ENCODE measurements around the gene SLC6A3.
A peak's percentile ranks its signal among the peaks of the same experiment; 100 is the strongest.

Gene SLC6A3

DNA sequence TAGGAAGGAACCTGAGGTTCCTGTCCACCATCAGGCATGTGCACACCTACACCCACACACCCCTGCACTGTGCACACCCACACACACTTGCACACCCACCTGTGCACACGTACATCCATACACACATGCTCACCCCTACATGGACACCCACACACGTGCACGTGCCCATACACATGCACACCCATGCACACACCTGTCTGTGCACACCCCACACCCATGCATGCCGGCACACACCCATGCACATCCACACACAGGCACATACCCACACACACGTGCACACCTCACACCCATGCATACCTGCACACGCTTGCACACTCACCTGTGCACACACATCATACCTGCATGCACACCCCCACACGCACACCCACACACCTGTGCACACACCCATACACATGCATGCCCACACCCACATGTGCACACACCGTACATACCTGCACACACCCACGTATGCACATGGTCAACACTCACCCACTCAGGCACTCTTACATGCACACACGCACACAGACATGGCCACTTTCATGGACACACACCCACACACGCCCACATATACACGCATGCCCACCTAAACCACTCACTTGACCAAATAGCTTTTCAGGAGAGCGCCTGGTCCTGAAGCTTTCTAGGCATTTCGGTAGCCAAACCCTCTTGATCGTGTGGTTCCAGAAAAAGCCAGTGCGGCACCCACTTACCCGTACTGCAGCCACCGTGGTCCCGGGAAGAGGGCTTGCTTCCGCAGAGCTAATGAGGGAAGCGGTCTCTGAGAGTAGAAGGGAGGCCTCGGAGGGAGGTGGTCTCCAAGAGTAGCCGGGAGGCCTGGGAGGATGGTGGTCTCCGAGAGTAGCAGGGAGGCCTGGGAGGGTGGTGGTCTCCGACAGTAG lies 63.6 kb downstream of the SLC6A3 start:
- no peak for DNase-seq (ENCODE audit: extremely low spot score)
- TF ChIP-seq FOXM1 (IDR thresholded peaks at IDR 0.05; ENCODE audit: borderline replicate concordance): no peak
- TF ChIP-seq, protein P1, sequence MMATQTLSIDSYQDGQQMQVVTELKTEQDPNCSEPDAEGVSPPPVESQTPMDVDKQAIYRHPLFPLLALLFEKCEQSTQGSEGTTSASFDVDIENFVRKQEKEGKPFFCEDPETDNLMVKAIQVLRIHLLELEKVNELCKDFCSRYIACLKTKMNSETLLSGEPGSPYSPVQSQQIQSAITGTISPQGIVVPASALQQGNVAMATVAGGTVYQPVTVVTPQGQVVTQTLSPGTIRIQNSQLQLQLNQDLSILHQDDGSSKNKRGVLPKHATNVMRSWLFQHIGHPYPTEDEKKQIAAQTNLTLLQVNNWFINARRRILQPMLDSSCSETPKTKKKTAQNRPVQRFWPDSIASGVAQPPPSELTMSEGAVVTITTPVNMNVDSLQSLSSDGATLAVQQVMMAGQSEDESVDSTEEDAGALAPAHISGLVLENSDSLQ (IDR thresholded peaks at IDR 0.05): no peak
- no peak for TF ChIP-seq FOXA1 (IDR thresholded peaks at IDR 0.05)
- no peak for TF ChIP-seq LEF1 (IDR thresholded peaks at IDR 0.05; ENCODE audit: borderline replicate concordance)
- no peak for TF ChIP-seq L3MBTL2 (conservative IDR thresholded peaks at IDR 0.05)
- no peak for TF ChIP-seq TARDBP (IDR thresholded peaks at IDR 0.05)
- TF ChIP-seq CTBP1 (IDR thresholded peaks at IDR 0.05; ENCODE audit: borderline replicate concordance): no peak
- TF ChIP-seq FOXK2 (IDR thresholded peaks at IDR 0.05): no peak
- TF ChIP-seq SP1 (IDR thresholded peaks at IDR 0.05): no peak
- no peak for TF ChIP-seq NFRKB (IDR thresholded peaks at IDR 0.05)
- TF ChIP-seq ELF4 (IDR thresholded peaks at IDR 0.05): no peak
- no peak for TF ChIP-seq HDGF (IDR thresholded peaks at IDR 0.05; ENCODE audit: borderline replicate concordance)
- TF ChIP-seq BHLHE40 (IDR thresholded peaks at IDR 0.05; ENCODE audit: borderline replicate concordance): no peak
- no peak for TF ChIP-seq ZNF384 (IDR thresholded peaks at IDR 0.05)
- TF ChIP-seq ARNT (IDR thresholded peaks at IDR 0.05): no peak
- no peak for TF ChIP-seq SUZ12 (IDR thresholded peaks at IDR 0.05)
- ChIA-PET POLR2A (no interaction called here), CTCF (interaction anchor here (0.9 to 1.5 kb wide), 2 partner anchors 27 to 30 kb away, joined by 3 to 4 read pairs; no protein-coding TSS in a partner anchor)

DNA sequence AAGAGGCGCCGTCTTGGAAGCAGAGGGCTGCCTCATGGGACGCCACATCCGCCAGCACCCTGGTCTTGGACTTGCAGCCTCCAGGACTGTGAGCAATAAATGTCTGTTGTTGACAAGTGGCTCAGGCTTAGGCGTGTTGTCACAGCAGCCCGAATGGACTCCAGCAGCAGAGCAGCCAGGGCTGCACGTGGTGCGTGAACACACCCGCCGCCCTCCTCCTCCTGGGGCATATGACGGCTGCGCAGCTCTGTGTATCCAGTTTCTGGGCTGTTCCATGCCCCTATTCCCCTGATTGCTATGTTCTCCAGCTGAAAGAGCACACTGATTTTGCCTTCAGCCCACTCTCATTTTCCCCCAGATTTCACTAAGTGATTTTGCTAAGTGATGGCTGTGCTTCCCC lies 64.3 kb downstream of the SLC6A3 start:
- no peak for DNase-seq (ENCODE audit: extremely low spot score)
- ChIA-PET CTCF (interaction anchor here (0.9 to 1.5 kb wide), 4 partner anchors 9 to 264 kb away, joined by 3 to 5 read pairs (median 4); no protein-coding TSS in a partner anchor), POLR2A (no interaction called here)
- no peak for TF ChIP-seq LEF1 (IDR thresholded peaks at IDR 0.05; ENCODE audit: borderline replicate concordance)
- no peak for TF ChIP-seq SP1 (IDR thresholded peaks at IDR 0.05)

DNA sequence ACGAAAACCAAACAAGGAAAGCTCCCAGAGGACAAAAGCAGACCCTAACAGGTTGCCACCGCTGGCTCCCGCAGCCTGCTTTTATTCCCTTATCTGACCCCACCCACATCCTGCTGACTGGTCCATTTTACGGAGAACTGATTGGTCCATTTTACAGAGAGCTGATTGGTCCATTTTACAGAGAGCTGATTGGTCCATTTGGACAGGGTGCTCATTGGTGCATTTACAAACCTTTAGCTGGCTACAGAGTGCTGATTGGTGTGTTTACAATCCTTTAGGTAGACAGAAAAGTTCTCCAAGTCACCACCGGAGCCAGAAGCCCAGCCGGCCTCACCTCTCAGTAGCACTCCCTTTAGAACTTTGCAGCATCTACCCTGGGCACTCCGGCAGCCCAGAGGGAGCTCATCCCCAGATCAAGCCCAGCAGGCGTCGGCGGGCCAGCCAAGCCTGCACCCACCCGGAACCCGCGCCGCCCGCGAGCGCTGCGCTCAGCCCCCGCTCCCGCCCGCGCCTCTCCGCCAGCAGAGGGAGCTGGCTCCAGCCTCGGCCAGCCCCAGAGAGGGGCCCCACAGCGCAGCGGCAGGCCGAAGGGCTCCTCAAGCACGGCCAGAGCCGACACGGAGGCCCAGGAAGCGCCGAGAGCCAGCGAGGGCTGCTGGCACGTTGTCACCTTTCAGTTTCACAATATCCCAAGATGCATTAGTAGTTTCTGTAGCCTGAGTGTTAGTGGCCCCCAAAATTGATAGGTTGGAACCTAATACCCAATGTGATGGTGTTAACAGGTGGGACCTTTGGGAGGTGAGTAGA lies 65.0 kb downstream of the SLC6A3 start:
- DNase-seq (ENCODE audit: extremely low spot score): peak; percentile 21
- CTCF ChIA-PET: interaction anchor here (0.9 to 1.5 kb wide), 4 partner anchors 8 to 265 kb away, joined by 3 to 5 read pairs (median 4); no protein-coding TSS in a partner anchor
- no peak for TF ChIP-seq CTBP1 (IDR thresholded peaks at IDR 0.05; ENCODE audit: borderline replicate concordance)
- no peak for TF ChIP-seq FOXK2 (IDR thresholded peaks at IDR 0.05)
- TF ChIP-seq BHLHE40 (IDR thresholded peaks at IDR 0.05; ENCODE audit: borderline replicate concordance): no peak
- no peak for TF ChIP-seq HDGF (IDR thresholded peaks at IDR 0.05; ENCODE audit: borderline replicate concordance)
- no peak for TF ChIP-seq SUZ12 (IDR thresholded peaks at IDR 0.05)
- no peak for TF ChIP-seq SP1 (IDR thresholded peaks at IDR 0.05)
- TF ChIP-seq ZNF384 (IDR thresholded peaks at IDR 0.05): no peak
- no peak for TF ChIP-seq TARDBP (IDR thresholded peaks at IDR 0.05)
- no peak for TF ChIP-seq ELF4 (IDR thresholded peaks at IDR 0.05)
- TF ChIP-seq, protein P1 (IDR thresholded peaks at IDR 0.05): no peak
- TF ChIP-seq FOXM1 (IDR thresholded peaks at IDR 0.05; ENCODE audit: borderline replicate concordance): no peak
- no peak for TF ChIP-seq LEF1 (IDR thresholded peaks at IDR 0.05; ENCODE audit: borderline replicate concordance)
- TF ChIP-seq L3MBTL2 (conservative IDR thresholded peaks at IDR 0.05): no peak
- POLR2A ChIA-PET: no interaction called here

DNA sequence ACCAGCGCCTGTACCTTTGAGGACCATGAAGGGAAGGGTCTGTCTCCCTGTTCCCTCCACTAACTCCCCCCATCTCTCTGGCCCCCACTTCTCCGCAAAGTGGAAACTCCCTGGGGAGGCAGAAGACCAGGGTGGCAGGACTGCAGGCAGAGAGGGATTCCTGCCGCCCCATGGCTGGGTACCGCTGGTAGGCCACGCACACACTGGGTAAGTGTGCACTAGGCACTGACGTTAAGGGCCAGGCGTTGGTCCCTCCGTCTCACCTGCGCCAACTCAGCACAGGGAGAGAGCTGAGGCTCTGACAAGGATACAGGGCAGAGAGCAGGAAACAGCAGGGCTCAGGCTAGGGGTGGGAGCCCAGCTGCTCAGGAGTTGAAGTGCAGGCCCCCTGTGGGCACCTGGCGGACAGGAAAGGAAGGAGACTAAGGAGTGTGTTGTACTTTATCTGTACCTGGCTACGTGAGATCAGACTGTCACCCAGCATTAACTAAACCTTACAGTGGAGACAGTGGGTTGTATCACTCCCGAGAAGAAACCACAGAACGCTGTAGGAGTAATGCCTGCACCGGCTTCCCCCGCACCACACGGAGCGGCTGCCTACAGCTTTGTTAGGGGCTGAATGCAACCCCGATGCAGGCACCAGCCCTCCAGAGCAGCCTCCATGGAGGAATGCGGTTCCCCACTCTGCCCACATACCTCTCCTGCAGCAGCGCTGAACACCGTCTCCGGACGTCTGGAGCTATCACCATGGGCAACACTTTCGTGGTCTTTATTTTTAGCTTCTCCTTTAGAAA lies 66.2 kb downstream of the SLC6A3 start:
- CTCF ChIA-PET: interaction anchor here (1.5 kb wide), 1 partner anchor 266 kb away, joined by 3 read pairs; no protein-coding TSS in a partner anchor
- TF ChIP-seq HDGF (IDR thresholded peaks at IDR 0.05; ENCODE audit: borderline replicate concordance): no peak
- TF ChIP-seq, protein P1 (IDR thresholded peaks at IDR 0.05): no peak
- TF ChIP-seq SP1 (IDR thresholded peaks at IDR 0.05): no peak
- TF ChIP-seq NFRKB (IDR thresholded peaks at IDR 0.05): no peak
- no peak for TF ChIP-seq LEF1 (IDR thresholded peaks at IDR 0.05; ENCODE audit: borderline replicate concordance)
- TF ChIP-seq ARNT (IDR thresholded peaks at IDR 0.05): no peak
- TF ChIP-seq TARDBP (IDR thresholded peaks at IDR 0.05): no peak
- TF ChIP-seq ELF4 (IDR thresholded peaks at IDR 0.05): no peak
- TF ChIP-seq FOXK2 (IDR thresholded peaks at IDR 0.05): no peak
- no peak for TF ChIP-seq BHLHE40 (IDR thresholded peaks at IDR 0.05; ENCODE audit: borderline replicate concordance)
- TF ChIP-seq FOXA1 (IDR thresholded peaks at IDR 0.05): no peak
- TF ChIP-seq L3MBTL2 (conservative IDR thresholded peaks at IDR 0.05): no peak
- no peak for TF ChIP-seq FOXM1 (IDR thresholded peaks at IDR 0.05; ENCODE audit: borderline replicate concordance)
- TF ChIP-seq CTBP1 (IDR thresholded peaks at IDR 0.05; ENCODE audit: borderline replicate concordance): no peak
- no peak for TF ChIP-seq ZNF384 (IDR thresholded peaks at IDR 0.05)
- no peak for DNase-seq (ENCODE audit: extremely low spot score)
- POLR2A ChIA-PET: no interaction called here

DNA sequence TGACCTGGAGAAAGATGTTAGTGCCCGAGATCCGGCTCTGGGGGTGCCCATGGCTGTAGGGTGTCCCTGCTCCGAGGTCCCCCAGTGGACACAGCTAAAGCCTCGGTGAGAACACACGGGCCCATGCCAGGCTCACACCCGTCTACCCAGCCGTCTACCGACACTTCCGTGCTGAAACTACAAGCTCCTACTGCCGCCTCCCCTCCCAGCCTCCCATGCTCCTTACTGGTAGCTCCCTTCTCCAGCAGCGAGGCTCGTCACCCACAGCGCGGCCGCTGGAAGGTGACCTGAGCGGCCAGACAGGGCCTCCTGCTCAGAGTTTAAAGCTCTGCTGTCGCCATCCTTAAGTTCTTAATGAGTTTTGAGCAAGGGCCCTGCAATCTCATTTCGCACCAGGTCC lies 67.1 kb downstream of the SLC6A3 start:
- TF ChIP-seq FOXA1 (IDR thresholded peaks at IDR 0.05): no peak
- CTCF ChIA-PET: interaction anchor here (0.6 kb wide), 1 partner anchor 741 kb away, joined by 3 read pairs; no protein-coding TSS in a partner anchor
- POLR2A ChIA-PET: no interaction called here
- no peak for DNase-seq (ENCODE audit: extremely low spot score)

Data from HEK293T (cell line).